Gastrocnemius medialis (tissue), 4 donors: ENCODE data around the gene AP3M1. TPM values are rescaled to one million over a fixed set of nuclear protein-coding genes. Genes with fewer than 3 reads are reported as not detected.

Source experiments
- ATAC-seq, 2 donors: fragments of 150-250 bp; one replicate each; pipeline ENCODE4 v1.9.1; 2016
- DNase-seq, 2 donors: peaks; one replicate each; pipeline ENCODE4 v3.0.0-alpha.2; 2019
- H3K27ac ChIP-seq, 4 donors: fragments of 200-600 bp; sonication (generic); 1 replicate in 1 of 4; 2 replicates in 3 of 4; pipeline ENCODE4 v1.5.1; 2016 to 2018; ENCODE audit warnings: mild to moderate bottlenecking in 2 of 4, moderate library complexity in 1 of 4
- H3K27me3 ChIP-seq, 3 donors: fragments of 200-600 bp; sonication (generic) in 2 of 3; 1 replicate in 1 of 3; 2 replicates in 2 of 3; pipeline versions ENCODE4 v1.5.1 to v1.6.0; 2016 to 2019; ENCODE audit warnings: mild to moderate bottlenecking in 1 of 3, moderate library complexity in 1 of 3
- H3K36me3 ChIP-seq, 2 donors: fragments of 200-600 bp; sonication (generic) in 1 of 2; one replicate each; pipeline ENCODE4 v1.5.1; 2017 to 2018
- H3K4me1 ChIP-seq, 2 donors: fragments of 200-600 bp; sonication (generic) in 1 of 2; one replicate each; pipeline ENCODE4 v1.5.1; 2016 to 2017; ENCODE audit warnings: mild to moderate bottlenecking in 2 of 2
- H3K4me3 ChIP-seq, 4 donors: fragments of 200-600 bp; sonication (generic) in 3 of 4; 1 replicate in 1 of 4; 2 replicates in 3 of 4; pipeline ENCODE4 v1.5.1; 2016 to 2019; ENCODE audit warnings: mild to moderate bottlenecking in 2 of 4
- H3K9me3 ChIP-seq, 3 donors: fragments of 200-600 bp; sonication (generic) in 2 of 3; 1 replicate in 1 of 3; 2 replicates in 2 of 3; pipeline ENCODE4 v1.5.1; 2016 to 2019
- POLR2A ChIP-seq, 2 donors: fragments of 450-650 bp; IDR thresholded peaks; one replicate each; pipeline ENCODE4 v1.6.1; 2017; ENCODE audit warnings: antibody characterized with exemption in 2 of 2, mild to moderate bottlenecking in 2 of 2, moderate library complexity in 2 of 2
- in situ Hi-C, 4 donors: fragments of 200-750 bp; cut with MboI; loops; one replicate each; pipeline versions ENCODE4 v1.15.0 to v1.8.0; 2017; ENCODE audit warnings: low sequenced_read_pairs in 4 of 4
- intact Hi-C: fragments of 100-400 bp; cut with DNase I; formaldehyde crosslinking; loops from one replicate; pipeline ENCODE4 v1.15.1; 2023; ENCODE audit warnings: low total_unique reads
- total RNA-seq, 4 donors: library from RNA; depleted of rRNA; stranded (reverse); fragments of >200 nt; gene quantifications; one replicate each; pipeline versions ENCODE4 v1.1.0 to v1.2.3, GENCODE V29; 2016
- TF ChIP-seq, protein P1 (sequence below), 5 experiments: fragments of 450-650 bp in 3 of 5; fragments of 200-600 bp in 2 of 5; sonication (generic) in 2 of 5; IDR thresholded peaks in 4 of 5; conservative IDR thresholded peaks in 1 of 5; 1 replicate in 4 of 5; 2 replicates in 1 of 5; pipeline ENCODE4 v1.5.1; 2016 to 2019; ENCODE audit warnings: antibody characterized with exemption in 5 of 5, mild to moderate bottlenecking in 3 of 5, moderate library complexity in 3 of 5

AP3M1 gene
- total RNA-seq, 4 donors from 2014 or later: 15.3 to 22.9 (median 21.7) TPM

DNA sequence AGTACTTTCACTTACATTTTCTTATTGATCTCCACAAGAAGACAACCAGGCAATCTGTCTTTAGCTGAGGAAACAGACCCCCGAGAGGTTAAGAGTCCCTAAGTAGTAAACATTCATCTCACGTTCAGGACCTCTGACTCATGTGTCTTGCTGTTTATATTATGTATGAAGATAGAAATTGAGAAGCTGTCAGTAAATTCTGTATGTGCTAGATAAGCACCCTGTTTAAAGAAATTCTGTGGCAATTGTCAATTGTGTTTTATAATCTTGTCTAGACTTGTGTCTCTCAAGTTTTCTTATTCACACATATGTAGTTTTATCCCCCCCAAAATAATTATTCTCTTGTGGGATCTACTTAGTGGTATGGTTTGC is 14.9 kb upstream of the AP3M1 start:
- ATAC-seq: no peak
- Histone ChIP-seq H3K27me3 (no peaks in the 10 kb centered on the region), H3K9me3 (no peaks in the 10 kb centered on the region), H3K27ac (no peak overlapping the region), H3K4me1 (no peaks in the 10 kb centered on the region), H3K36me3 (no peaks in the 10 kb centered on the region), H3K4me3 (no peak overlapping the region)
- in situ Hi-C loops (no loop called here), intact Hi-C loops (no loop called here)
- DNase-seq: no peak
- no peak for TF ChIP-seq POLR2A (IDR thresholded peaks at IDR 0.05)
- TF ChIP-seq, protein P1, sequence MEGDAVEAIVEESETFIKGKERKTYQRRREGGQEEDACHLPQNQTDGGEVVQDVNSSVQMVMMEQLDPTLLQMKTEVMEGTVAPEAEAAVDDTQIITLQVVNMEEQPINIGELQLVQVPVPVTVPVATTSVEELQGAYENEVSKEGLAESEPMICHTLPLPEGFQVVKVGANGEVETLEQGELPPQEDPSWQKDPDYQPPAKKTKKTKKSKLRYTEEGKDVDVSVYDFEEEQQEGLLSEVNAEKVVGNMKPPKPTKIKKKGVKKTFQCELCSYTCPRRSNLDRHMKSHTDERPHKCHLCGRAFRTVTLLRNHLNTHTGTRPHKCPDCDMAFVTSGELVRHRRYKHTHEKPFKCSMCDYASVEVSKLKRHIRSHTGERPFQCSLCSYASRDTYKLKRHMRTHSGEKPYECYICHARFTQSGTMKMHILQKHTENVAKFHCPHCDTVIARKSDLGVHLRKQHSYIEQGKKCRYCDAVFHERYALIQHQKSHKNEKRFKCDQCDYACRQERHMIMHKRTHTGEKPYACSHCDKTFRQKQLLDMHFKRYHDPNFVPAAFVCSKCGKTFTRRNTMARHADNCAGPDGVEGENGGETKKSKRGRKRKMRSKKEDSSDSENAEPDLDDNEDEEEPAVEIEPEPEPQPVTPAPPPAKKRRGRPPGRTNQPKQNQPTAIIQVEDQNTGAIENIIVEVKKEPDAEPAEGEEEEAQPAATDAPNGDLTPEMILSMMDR (IDR thresholded peaks at IDR 0.05 in 4 of 5, conservative IDR thresholded peaks at IDR 0.05 in 1 of 5): no peak

DNA sequence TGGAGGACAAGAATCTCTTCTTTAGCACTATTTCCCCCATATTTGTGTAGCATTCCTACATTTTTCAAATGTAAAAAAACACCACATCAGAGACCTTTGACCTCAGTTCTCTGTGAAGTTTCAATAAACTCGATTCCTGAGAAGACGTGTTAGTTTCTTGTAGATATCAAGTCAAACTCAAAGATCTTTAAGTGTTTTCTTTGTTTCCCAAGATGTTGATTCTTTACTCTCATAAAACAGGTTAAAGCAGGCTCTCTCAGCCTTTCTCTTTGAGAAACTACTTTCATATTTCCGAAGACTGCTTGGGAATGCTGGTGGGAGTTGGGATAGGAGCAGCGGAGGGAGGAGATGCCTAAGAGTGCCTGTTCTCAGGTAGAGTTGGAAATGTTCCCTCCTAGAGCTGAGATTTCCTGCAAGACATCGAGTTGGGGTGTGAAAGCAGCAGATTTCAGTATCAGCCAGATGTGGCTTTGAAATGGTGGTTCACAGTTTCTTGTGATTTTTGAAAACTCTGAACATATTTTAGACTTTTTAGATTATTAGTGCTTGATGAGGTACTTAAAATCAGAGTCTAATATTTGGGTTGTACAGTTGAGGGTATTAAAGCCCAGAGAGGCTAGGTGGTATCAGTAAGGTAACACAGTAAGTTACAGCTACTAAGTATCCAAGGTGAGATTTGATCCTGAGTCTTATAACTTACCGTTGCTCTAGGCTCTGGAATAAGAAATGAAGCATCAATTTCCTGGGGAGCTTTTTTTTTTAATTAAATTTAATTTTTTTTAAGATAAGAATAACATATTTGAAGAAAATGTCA is 14.3 kb upstream of the AP3M1 start:
- DNase-seq: no peak
- in situ Hi-C loops: no loop called here
- Histone ChIP-seq H3K27ac (no peak overlapping the region), H3K4me1 (peaks cover 0 to 3% of the 10 kb centered on the region in 2 donors), H3K36me3 (no peaks in the 10 kb centered on the region), H3K9me3 (no peaks in the 10 kb centered on the region), H3K27me3 (no peaks in the 10 kb centered on the region), H3K4me3 (no peak overlapping the region)
- intact Hi-C loops: no loop called here
- no peak for ATAC-seq
- TF ChIP-seq, protein P1 (IDR thresholded peaks at IDR 0.05 in 4 of 5, conservative IDR thresholded peaks at IDR 0.05 in 1 of 5): no peak
- no peak for TF ChIP-seq POLR2A (IDR thresholded peaks at IDR 0.05)

DNA sequence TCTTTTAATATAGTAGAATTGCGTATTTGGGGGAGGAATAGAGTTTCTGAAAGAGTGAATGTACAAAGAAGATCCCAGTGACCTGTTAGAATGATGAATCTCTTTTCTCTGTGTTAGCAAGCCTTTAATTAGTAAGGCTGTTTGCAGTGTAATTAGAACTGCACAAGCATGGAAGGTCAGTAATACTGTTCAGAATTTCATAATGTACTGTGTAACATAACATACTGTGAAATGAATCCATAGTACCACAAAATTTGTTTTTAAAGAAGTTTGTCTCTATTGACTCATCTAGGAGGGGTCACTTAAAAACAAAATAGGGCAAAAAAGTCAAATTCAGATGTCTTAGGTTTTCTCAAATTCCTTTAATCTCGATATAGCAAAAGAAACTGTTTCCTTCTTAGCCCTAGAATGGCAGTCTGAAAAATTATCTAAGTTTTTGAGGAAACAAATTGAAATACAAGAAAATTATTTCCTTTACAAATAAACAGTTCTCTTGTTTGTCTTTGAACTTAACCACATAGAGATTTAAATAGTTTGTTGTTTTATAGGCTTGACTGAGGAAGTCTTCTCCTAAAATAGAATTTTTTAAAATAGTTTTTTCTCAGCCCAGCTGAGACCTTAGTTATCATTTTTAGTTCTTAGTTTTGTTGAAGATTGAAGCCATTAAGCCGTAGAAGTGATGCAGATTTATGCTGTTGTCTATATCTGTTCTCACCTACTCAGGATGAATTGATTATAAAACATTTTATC is 12.9 kb upstream of the AP3M1 start:
- TF ChIP-seq POLR2A (IDR thresholded peaks at IDR 0.05): no peak
- TF ChIP-seq, protein P1 (IDR thresholded peaks at IDR 0.05 in 4 of 5, conservative IDR thresholded peaks at IDR 0.05 in 1 of 5): no peak
- Histone ChIP-seq H3K4me3 (no peak overlapping the region), H3K27me3 (no peaks in the 10 kb centered on the region), H3K4me1 (peaks cover 0 to 8% of the 10 kb centered on the region in 2 donors), H3K9me3 (no peaks in the 10 kb centered on the region), H3K27ac (no peak overlapping the region), H3K36me3 (no peaks in the 10 kb centered on the region)
- intact Hi-C loops (no loop called here), in situ Hi-C loops (no loop called here)
- ATAC-seq: no peak
- no peak for DNase-seq

DNA sequence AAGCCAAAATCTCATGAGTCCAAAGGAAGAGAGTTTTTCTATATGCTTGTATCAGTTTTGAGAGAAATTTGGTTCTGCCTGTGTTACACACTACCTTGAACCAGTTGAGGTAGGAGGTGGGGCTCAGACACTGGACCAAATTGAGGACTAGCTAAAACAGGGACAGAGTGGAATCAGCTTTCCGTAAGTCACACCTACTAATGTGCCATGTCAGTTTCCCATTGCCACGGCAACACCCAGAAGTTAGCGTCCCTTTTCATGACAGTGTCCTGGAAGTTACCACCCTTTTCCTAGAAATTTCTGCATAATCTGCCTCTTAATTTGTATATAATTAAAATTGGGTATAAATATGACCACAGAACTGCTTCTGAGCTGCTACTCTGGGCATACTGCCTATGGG is 9.4 kb upstream of the AP3M1 start:
- no peak overlapping the region for H3K27ac ChIP-seq
- H3K36me3 ChIP-seq: no peaks in the 10 kb centered on the region
- H3K27me3 ChIP-seq: no peaks in the 10 kb centered on the region
- DNase-seq (no peak), ATAC-seq (no peak)
- no peak overlapping the region for H3K4me3 ChIP-seq
- no peak for TF ChIP-seq POLR2A (IDR thresholded peaks at IDR 0.05)
- TF ChIP-seq, protein P1 (IDR thresholded peaks at IDR 0.05 in 4 of 5, conservative IDR thresholded peaks at IDR 0.05 in 1 of 5): no peak
- intact Hi-C loops: no loop called here
- in situ Hi-C loops: no loop called here
- peaks cover 11 to 29% of the 10 kb centered on the region in 2 donors for H3K4me1 ChIP-seq
- no peaks in the 10 kb centered on the region for H3K9me3 ChIP-seq
